Activated CD4-positive, CD25-positive, alpha-beta regulatory T cell treated with anti-CD3 and anti-CD28 coated beads, Interleukin-2, amount 50 U/mL, for 16 hours (primary cell): ENCODE data around the gene CTSW.

ENCODE experiments used
- DNase-seq: peaks from one replicate; pipeline ENCODE4 v3.0.0-alpha.2; 2020; ENCODE audit warnings: low read depth, low spot score

CTSW gene

GRCh38 chr11:65867284-65868071 lies 12.2 kb upstream of the CTSW start:
- no peak for DNase-seq

GRCh38 chr11:65868076-65868667 lies 11.5 kb upstream of the CTSW start:
- no peak for DNase-seq

GRCh38 chr11:65868907-65869306 lies 10.7 kb upstream of the CTSW start:
- no peak for DNase-seq

GRCh38 chr11:65869643-65870306 lies 9.9 kb upstream of the CTSW start:
- no peak for DNase-seq

GRCh38 chr11:65870307-65870658 lies 9.4 kb upstream of the CTSW start:
- no peak for DNase-seq

- no peak for DNase-seq
Observed at GRCh38 chr11:65870706-65871681, 8.6 kb upstream of the CTSW start.

GRCh38 chr11:65871811-65872548 lies 7.7 kb upstream of the CTSW start:
- no peak for DNase-seq

- no peak for DNase-seq
Observed at GRCh38 chr11:65872586-65873317, 6.9 kb upstream of the CTSW start, which contains the start of gene EFEMP2. EFEMP2 (minus strand) TSS chr11:65872800; CDS start chr11:65872354, 446 bp downstream.

GRCh38 chr11:65873318-65874156 lies 6.1 kb upstream of the CTSW start:
- DNase-seq: peak; percentile 93

GRCh38 chr11:65880027-65880426 lies 390 bp downstream of the CTSW start:
- no peak for DNase-seq

- DNase-seq: no peak
Observed at GRCh38 chr11:65880844-65881421, 1.3 kb downstream of the CTSW start.

- DNase-seq: no peak
Observed at GRCh38 chr11:65882120-65883057, 2.8 kb downstream of the CTSW start.

GRCh38 chr11:65883058-65883761 lies 3.6 kb downstream of the CTSW start:
- DNase-seq: no peak

GRCh38 chr11:65883786-65884715 lies 4.4 kb downstream of the CTSW start:
- no peak for DNase-seq

GRCh38 chr11:65884716-65885092 lies 5.1 kb downstream of the CTSW start:
- peak; percentile 68 for DNase-seq

- DNase-seq: no peak
Observed at GRCh38 chr11:65885231-65885630, 5.6 kb downstream of the CTSW start.
